IMR-90 (cell line): ENCODE data around the gene PCARE. TPM values are rescaled to one million over a fixed set of nuclear protein-coding genes. Genes with fewer than 3 reads are reported as not detected.

Experiments
- ATAC-seq: fragments of 200-7000 bp; cut with Tn5 transposase; 2 replicates; pipeline ENCODE4 v1.9.1; 2020; ENCODE audit warnings: low read depth, mild to moderate bottlenecking, moderate library complexity
- BruUV-seq: library from RNA; stranded (reverse); fragments of 400-500 nt; replicated peaks from 2 replicates; lab custom pipeline; 2021; lab: Mats Ljungman, UMichigan
- CTCF ChIA-PET: fragments of 300-600 bp; formaldehyde crosslinking; extraction: SDS; loops from one replicate; lab custom pipeline; 2021; ENCODE audit warnings: antibody characterized with exemption; lab: Yijun Ruan, JAX
- POLR2A ChIA-PET: fragments of 300-600 bp; sonication (Branson Sonifier 250); formaldehyde crosslinking; loops from one replicate; lab custom pipeline; 2022; ENCODE audit warnings: antibody characterized with exemption; ENCODE audit not compliant: unreplicated experiment; lab: Charles Lee
- DNase-seq: peaks from one replicate; pipeline ENCODE4 v3.0.0; 2013
- H2AFZ ChIP-seq: replicated peaks from 2 replicates; pipeline ENCODE3; 2013; ENCODE audit warnings: low read length, mild to moderate bottlenecking; ENCODE audit not compliant: poor library complexity
- H2AK5ac ChIP-seq: 2 replicates; pipeline ENCODE4 v1.6.1; 2013; ENCODE audit warnings: low read depth, low read length, inconsistent platforms
- H2AK9ac ChIP-seq: replicated peaks from 2 replicates; pipeline ENCODE3; 2013; ENCODE audit warnings: mild to moderate bottlenecking, low read depth, low read length, moderate library complexity; ENCODE audit not compliant: poor library complexity
- H2BK120ac ChIP-seq: 2 replicates; pipeline ENCODE4 v1.6.1; 2013; ENCODE audit warnings: low read depth, low read length, inconsistent platforms
- H2BK15ac ChIP-seq: 3 replicates; pipeline ENCODE4 v1.6.1; 2013; ENCODE audit warnings: low read depth, low read length, inconsistent platforms
- H2BK20ac ChIP-seq: 2 replicates; pipeline ENCODE4 v1.6.1; 2013; ENCODE audit warnings: low read depth, mild to moderate bottlenecking, inconsistent platforms, low read length, moderate library complexity
- H2BK5ac ChIP-seq: 2 replicates; pipeline ENCODE4 v1.6.1; 2013; ENCODE audit warnings: mild to moderate bottlenecking, low read depth, low read length, inconsistent platforms; ENCODE audit not compliant: poor library complexity, severe bottlenecking
- H3K14ac ChIP-seq: replicated peaks from 2 replicates; pipeline ENCODE4 v1.6.1; 2013; ENCODE audit warnings: low read depth, low read length, inconsistent platforms
- H3K18ac ChIP-seq: 2 replicates; pipeline ENCODE4 v1.6.1; 2013; ENCODE audit warnings: low read depth, low read length, control low read depth
- H3K23ac ChIP-seq: 2 replicates; pipeline ENCODE4 v1.6.1; 2013; ENCODE audit warnings: low read depth, low read length, inconsistent platforms
- H3K27ac ChIP-seq: 2 replicates; pipeline ENCODE4 v1.5.1; 2013; ENCODE audit warnings: mild to moderate bottlenecking, control low read depth, low read length; ENCODE audit not compliant: insufficient read depth
- H3K27me3 ChIP-seq: 2 replicates; pipeline ENCODE4 v1.6.1; 2013; ENCODE audit warnings: low read length; ENCODE audit not compliant: control insufficient read depth, insufficient read depth
- H3K36me3 ChIP-seq: 2 replicates; pipeline ENCODE4 v1.6.1; 2013; ENCODE audit warnings: low read length, mixed read lengths; ENCODE audit not compliant: control insufficient read depth, insufficient read depth
- H3K4ac ChIP-seq: 2 replicates; pipeline ENCODE4 v1.6.1; 2013; ENCODE audit warnings: low read depth, low read length, inconsistent platforms
- H3K4me1 ChIP-seq: 2 replicates; pipeline ENCODE4 v1.6.1; 2013; ENCODE audit warnings: low read length, mixed read lengths; ENCODE audit not compliant: control insufficient read depth, insufficient read depth
- H3K4me2 ChIP-seq: 2 replicates; pipeline ENCODE4 v1.6.1; 2013; ENCODE audit warnings: low read depth, mild to moderate bottlenecking, control low read depth, low read length, moderate library complexity
- H3K4me3 ChIP-seq: 2 replicates; pipeline ENCODE4 v1.5.1; 2013; ENCODE audit warnings: low read depth, mild to moderate bottlenecking, control low read depth, low read length, moderate library complexity; ENCODE audit not compliant: insufficient read depth
- H3K56ac ChIP-seq: 2 replicates; pipeline ENCODE4 v1.6.1; 2013; ENCODE audit warnings: low read length, inconsistent platforms; ENCODE audit not compliant: insufficient read depth; ENCODE audit errors: extremely low read depth
- H3K79me1 ChIP-seq, 2 experiments: 2 replicates each; pipeline ENCODE4 v1.6.1; 2013; ENCODE audit warnings: low read length in 2 of 2, inconsistent platforms in 1 of 2, low read depth in 1 of 2
- H3K9ac ChIP-seq: 2 replicates; pipeline ENCODE4 v1.6.1; 2013; ENCODE audit warnings: low read depth, low read length, control low read depth
- H3K9me1 ChIP-seq: 2 replicates; pipeline ENCODE4 v1.6.1; 2013; ENCODE audit warnings: low read length, inconsistent platforms; ENCODE audit not compliant: insufficient read depth
- H3K9me3 ChIP-seq: 2 replicates; pipeline ENCODE4 v1.6.1; 2013; ENCODE audit warnings: low read length; ENCODE audit not compliant: control insufficient read depth, insufficient read depth
- H4K20me1 ChIP-seq: 2 replicates; pipeline ENCODE4 v1.6.1; 2013; ENCODE audit warnings: low read length, inconsistent platforms; ENCODE audit not compliant: insufficient read depth
- H4K5ac ChIP-seq: 2 replicates; pipeline ENCODE4 v1.6.1; 2013; ENCODE audit warnings: mild to moderate bottlenecking, low read depth, low read length, control low read depth
- H4K8ac ChIP-seq, 2 experiments: 2 replicates each; pipeline ENCODE4 v1.6.1; 2013; ENCODE audit warnings: low read depth in 2 of 2, low read length in 2 of 2, control low read depth in 1 of 2, inconsistent platforms in 1 of 2
- H4K91ac ChIP-seq: 2 replicates; pipeline ENCODE4 v1.6.1; 2013; ENCODE audit warnings: low read depth, low read length, inconsistent platforms; ENCODE audit not compliant: insufficient read depth
- BHLHE40 ChIP-seq: fragments of 150-350 bp; IDR thresholded peaks from 2 replicates; pipeline ENCODE4 v1.6.1; 2016; ENCODE audit warnings: mild to moderate bottlenecking, low read depth, low read length
- CHD1 ChIP-seq: IDR thresholded peaks from 2 replicates; pipeline ENCODE4 v1.6.1; 2012; ENCODE audit warnings: low read depth, low read length, improper control_type of control experiment
- CTCF ChIP-seq: conservative IDR thresholded peaks from 2 replicates; pipeline ENCODE4 v1.5.1; 2012; ENCODE audit warnings: mild to moderate bottlenecking, low read depth, low read length, improper control_type of control experiment
- FOS ChIP-seq: fragments of 150-350 bp; IDR thresholded peaks from 2 replicates; pipeline ENCODE4 v1.6.1; 2016; ENCODE audit warnings: low read depth, low read length
- MAZ ChIP-seq: IDR thresholded peaks from 2 replicates; pipeline ENCODE4 v1.6.1; 2012; ENCODE audit warnings: low read depth, mild to moderate bottlenecking, low read length, improper control_type of control experiment, moderate library complexity, borderline replicate concordance
- MXI1 ChIP-seq: IDR thresholded peaks from 2 replicates; pipeline ENCODE4 v1.6.1; 2012; ENCODE audit warnings: low read depth, mild to moderate bottlenecking, low read length, moderate library complexity, borderline replicate concordance
- NFE2L2 ChIP-seq: fragments of 150-350 bp; IDR thresholded peaks from 2 replicates; pipeline ENCODE4 v1.6.1; 2016; ENCODE audit warnings: low read depth, mild to moderate bottlenecking, low read length
- POLR2A ChIP-seq: IDR thresholded peaks from 2 replicates; pipeline ENCODE4 v1.6.1; 2012; ENCODE audit warnings: mild to moderate bottlenecking, low read depth, low read length
- RAD21 ChIP-seq: IDR thresholded peaks from 2 replicates; pipeline ENCODE4 v1.6.1; 2012; ENCODE audit warnings: low read length, improper control_type of control experiment
- RCOR1 ChIP-seq: IDR thresholded peaks from 2 replicates; pipeline ENCODE4 v1.6.1; 2012; ENCODE audit warnings: mild to moderate bottlenecking, low read length, improper control_type of control experiment; ENCODE audit not compliant: insufficient replicate concordance
- RFX5 ChIP-seq: IDR thresholded peaks from 2 replicates; pipeline ENCODE4 v1.8.0; 2012; ENCODE audit warnings: low read depth, mild to moderate bottlenecking, low read length, moderate library complexity
- SMC3 ChIP-seq: fragments of 150-350 bp; IDR thresholded peaks from 2 replicates; pipeline ENCODE4 v1.6.1; 2016; ENCODE audit warnings: low read depth, mild to moderate bottlenecking, antibody characterized with exemption, low read length, moderate library complexity
- WGBS, 2 experiments: methylation state at CpG; one replicate each; pipeline versions ENCODE4 v1.1.5 to v1.1.7; 2013; ENCODE audit warnings: missing lambda C conversion rate in 2 of 2; ENCODE audit not compliant: insufficient read length in 1 of 2; ENCODE audit errors: extremely low coverage in 2 of 2; 5-methylcytosine and 5-hydroxymethylcytosine counted together
- dilution Hi-C: fragments of 300-500 bp; cut with HindIII; formaldehyde crosslinking; loops from one replicate; pipeline ENCODE4 v1.14.3; 2018; ENCODE audit warnings: low sequenced_read_pairs; ENCODE audit not compliant: unreplicated experiment
- in situ Hi-C: fragments of 300-500 bp; cut with MboI; formaldehyde crosslinking; loops from 3 replicates; pipeline ENCODE4 v1.14.3; 2019; ENCODE audit warnings: low sequenced_read_pairs, inconsistent platforms, mixed read lengths
- intact Hi-C: fragments of 100-400 bp; cut with micrococcal nuclease; formaldehyde crosslinking; loops from 2 replicates; pipeline ENCODE4 v1.10.0; 2022
- polyA plus RNA-seq, 3 experiments: library from polyadenylated mRNA; depleted of rRNA; stranded (reverse); fragments of >200 nt; gene quantifications; 2 replicates each; pipeline ENCODE4 v1.2.3, GENCODE V29; 2012; ENCODE audit warnings: low replicate concordance in 1 of 3
- total RNA-seq: library from RNA; depleted of rRNA; stranded (reverse); fragments of >200 nt; gene quantifications from 2 replicates; pipeline ENCODE4 v1.2.3, GENCODE V29; 2012
- TF ChIP-seq, protein P1 (sequence below): fragments of 150-350 bp; IDR thresholded peaks from 2 replicates; pipeline ENCODE4 v1.6.1; 2016; ENCODE audit warnings: low read depth, mild to moderate bottlenecking, low read length, moderate library complexity, borderline replicate concordance

Gene PCARE
- total and polyA plus RNA-seq, 2 of the 4 experiments (the other 2 are of a cell fraction): not detected

DNA sequence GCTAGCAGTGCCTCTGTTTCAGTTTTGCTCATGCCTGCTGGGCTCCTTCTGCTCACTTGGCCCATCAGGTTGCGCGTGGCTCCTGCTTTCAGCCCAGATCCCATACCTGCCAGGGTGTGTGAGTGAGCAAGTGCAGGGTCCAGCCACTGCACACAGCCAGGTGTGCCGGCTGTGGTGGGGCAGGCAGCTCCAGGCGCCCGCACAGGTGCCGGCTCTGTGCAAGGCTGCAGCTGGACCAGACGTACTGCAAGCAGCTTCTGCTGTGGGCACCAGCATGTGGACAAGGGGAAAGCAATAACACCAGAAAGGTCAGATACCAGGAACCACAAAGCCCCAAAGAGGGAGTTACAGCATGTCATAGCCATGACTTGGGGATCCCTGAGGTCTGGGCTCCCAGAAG lies 5.6 kb upstream of the PCARE start:
- ATAC-seq (no peak), DNase-seq (no peak)
- H2BK5ac ChIP-seq: no peak overlapping the region
- no peaks in the 10 kb centered on the region for H3K36me3 ChIP-seq
- intact Hi-C loops: no loop called here
- H3K27me3 ChIP-seq: no peaks in the 10 kb centered on the region; the same call in 1 of the 2 replicates
- no peaks in the 10 kb centered on the region for H3K4me1 ChIP-seq
- no peak overlapping the region for H3K23ac ChIP-seq
- no peaks in the 10 kb centered on the region for H4K20me1 ChIP-seq
- H3K79me1 ChIP-seq: no peaks in the 10 kb centered on the region
- H3K9me1 ChIP-seq: no peaks in the 10 kb centered on the region
- no peak overlapping the region for H2AK9ac ChIP-seq
- no peak overlapping the region for H3K9ac ChIP-seq
- H2AFZ ChIP-seq: no peak overlapping the region
- no peak overlapping the region for H2BK20ac ChIP-seq
- H4K5ac ChIP-seq: no peak overlapping the region
- no peak overlapping the region for H4K8ac ChIP-seq
- H3K4me2 ChIP-seq: no peak overlapping the region
- ChIA-PET POLR2A (no interaction called here), CTCF (no interaction called here)
- no peak overlapping the region for H2AK5ac ChIP-seq
- H3K4me3 ChIP-seq: no peak overlapping the region
- no peak for TF ChIP-seq RFX5
- no peak for TF ChIP-seq MXI1
- no peak for TF ChIP-seq NFE2L2
- no peak for TF ChIP-seq RCOR1
- TF ChIP-seq, protein P1, sequence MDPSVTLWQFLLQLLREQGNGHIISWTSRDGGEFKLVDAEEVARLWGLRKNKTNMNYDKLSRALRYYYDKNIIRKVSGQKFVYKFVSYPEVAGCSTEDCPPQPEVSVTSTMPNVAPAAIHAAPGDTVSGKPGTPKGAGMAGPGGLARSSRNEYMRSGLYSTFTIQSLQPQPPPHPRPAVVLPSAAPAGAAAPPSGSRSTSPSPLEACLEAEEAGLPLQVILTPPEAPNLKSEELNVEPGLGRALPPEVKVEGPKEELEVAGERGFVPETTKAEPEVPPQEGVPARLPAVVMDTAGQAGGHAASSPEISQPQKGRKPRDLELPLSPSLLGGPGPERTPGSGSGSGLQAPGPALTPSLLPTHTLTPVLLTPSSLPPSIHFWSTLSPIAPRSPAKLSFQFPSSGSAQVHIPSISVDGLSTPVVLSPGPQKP: no peak
- TF ChIP-seq CTCF: no peak
- TF ChIP-seq SMC3: no peak
- no peak for TF ChIP-seq MAZ
- no peak for TF ChIP-seq POLR2A
- no peak for TF ChIP-seq BHLHE40
- no peak for TF ChIP-seq RAD21
- TF ChIP-seq CHD1: no peak
- no peak for TF ChIP-seq FOS
- H3K27ac ChIP-seq: no peak overlapping the region
- H3K56ac ChIP-seq: no peak overlapping the region
- dilution Hi-C loops: no loop called here
- H2BK120ac ChIP-seq: no peak overlapping the region
- H3K4ac ChIP-seq: no peak overlapping the region
- peaks cover 11% of the 10 kb centered on the region for H3K9me3 ChIP-seq
- WGBS, 2 experiments: 82% methylated on average over 3 of the region's 7 CpGs; no CpG with 5 or more reads in 1 of the 2 experiments
- H4K91ac ChIP-seq: no peak overlapping the region
- H2BK15ac ChIP-seq: no peak overlapping the region
- in situ Hi-C loops: no loop called here
- no TSS peak for BruUV-seq
- H3K14ac ChIP-seq: no peak overlapping the region
- H3K18ac ChIP-seq: no peak overlapping the region
